ENCODE results near the gene MS4A18. TPM values are rescaled to one million over a fixed set of nuclear protein-coding genes. Genes with fewer than 3 reads are reported as not detected.

Gene MS4A18
- total and polyA plus RNA-seq, 2 donors (not counting 3 experiments of a cell fraction or from before 2014, with no cell fraction given) = not detected

DNA sequence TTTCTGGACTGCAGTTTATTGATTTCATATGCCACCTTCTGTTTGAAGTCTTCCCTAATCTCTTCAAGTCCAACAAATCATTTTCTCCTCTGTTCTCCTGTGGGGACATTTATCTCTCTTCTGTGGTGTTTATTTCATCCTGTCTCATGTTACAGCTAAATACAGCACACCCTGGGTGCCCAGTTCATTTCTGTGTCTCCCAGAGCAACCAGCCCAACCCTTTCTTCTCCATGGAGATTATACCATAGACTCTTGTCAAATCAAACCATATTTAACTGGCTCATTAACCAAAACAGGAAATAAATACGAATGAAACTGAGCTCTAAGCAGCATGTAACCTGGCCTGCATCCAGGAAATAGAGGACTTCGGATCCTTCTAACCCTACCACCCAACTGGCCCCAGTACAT lies 25.2 kb upstream of the MS4A18 start, which contains the start of gene MS4A8:
TSS of gene MS4A8 (plus strand) at position 329 of the 408 bp plus-strand sequence. CDS start 1,249 bp downstream, outside the sequence.
- Histone ChIP-seq H3K27ac (ENCODE audit: insufficient read depth, low read depth, low read length) (no peak within 1 kb of the TSS), H3K9ac (replicated peaks; ENCODE audit: extremely low read depth, insufficient read depth, low read length) (no peak within 1 kb of the TSS), H4K20me1 (replicated peaks; ENCODE audit: control insufficient read depth, extremely low read depth, insufficient read depth, low read length) (no peaks in the 10 kb centered on the region), H3K4me1 (ENCODE audit: control insufficient read depth, extremely low read depth, insufficient read depth, low read length) (no peaks in the 10 kb centered on the region), H3K9me1 (replicated peaks; ENCODE audit: control insufficient read depth, extremely low read depth, insufficient read depth, low read length) (no peaks in the 10 kb centered on the region), H2AFZ (ENCODE audit: low read depth, low read length) (no peak within 1 kb of the TSS), H3K4me3 (replicated peaks in 1 of 3; ENCODE audit: insufficient read depth in 1 of 3, low read depth in 1 of 3, low read length in 3 of 3) (no peak within 1 kb of the TSS), H3K4me2 (ENCODE audit: insufficient read depth, low read length) (no peak within 1 kb of the TSS), H3K27me3 (ENCODE audit: control insufficient read depth in 2 of 2, insufficient read depth in 2 of 2, low read length in 2 of 2) (peaks cover 0 to 1% of the 10 kb centered on the region in 2 experiments), H3K36me3 (ENCODE audit: control insufficient read depth in 2 of 2, extremely low read depth in 1 of 2, insufficient read depth in 2 of 2, low read length in 2 of 2) (no peaks in the 10 kb centered on the region), H3K79me2 (ENCODE audit: control insufficient read depth, insufficient read depth, low read length) (no peaks in the 10 kb centered on the region), H3K9me3 (replicated peaks; ENCODE audit: control insufficient read depth, insufficient read depth, low read length) (no peaks in the 10 kb centered on the region)
- dilution Hi-C loops (cut with MboI; ENCODE audit: extremely low pct_ligation_motif_present, low sequenced_read_pairs) (no loop called here), intact Hi-C loops (cut with micrococcal nuclease) (no loop called here)
- TF ChIP-seq POLR2AphosphoS5 (IDR thresholded peaks at IDR 0.05; ENCODE audit: insufficient read depth, low read depth, low read length) = no peak
- TF ChIP-seq JUN (IDR thresholded peaks at IDR 0.05; ENCODE audit: borderline replicate concordance, insufficient read depth, insufficient read length, low read depth) = no peak
- TF ChIP-seq EZH2 (IDR thresholded peaks at IDR 0.05; ENCODE audit: borderline replicate concordance, low read depth, low read length, severe bottlenecking) = no peak
- TF ChIP-seq, protein P1, sequence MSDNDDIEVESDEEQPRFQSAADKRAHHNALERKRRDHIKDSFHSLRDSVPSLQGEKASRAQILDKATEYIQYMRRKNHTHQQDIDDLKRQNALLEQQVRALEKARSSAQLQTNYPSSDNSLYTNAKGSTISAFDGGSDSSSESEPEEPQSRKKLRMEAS (IDR thresholded peaks at IDR 0.05; ENCODE audit: insufficient read depth, insufficient read length) = no peak
- TF ChIP-seq GATA2 (IDR thresholded peaks at IDR 0.05; ENCODE audit: insufficient read depth, insufficient read length, low read depth, low read length) = no peak
- TF ChIP-seq MYC (IDR thresholded peaks at IDR 0.05; ENCODE audit: low read depth, low read length) = no peak
- TF ChIP-seq, protein P2, sequence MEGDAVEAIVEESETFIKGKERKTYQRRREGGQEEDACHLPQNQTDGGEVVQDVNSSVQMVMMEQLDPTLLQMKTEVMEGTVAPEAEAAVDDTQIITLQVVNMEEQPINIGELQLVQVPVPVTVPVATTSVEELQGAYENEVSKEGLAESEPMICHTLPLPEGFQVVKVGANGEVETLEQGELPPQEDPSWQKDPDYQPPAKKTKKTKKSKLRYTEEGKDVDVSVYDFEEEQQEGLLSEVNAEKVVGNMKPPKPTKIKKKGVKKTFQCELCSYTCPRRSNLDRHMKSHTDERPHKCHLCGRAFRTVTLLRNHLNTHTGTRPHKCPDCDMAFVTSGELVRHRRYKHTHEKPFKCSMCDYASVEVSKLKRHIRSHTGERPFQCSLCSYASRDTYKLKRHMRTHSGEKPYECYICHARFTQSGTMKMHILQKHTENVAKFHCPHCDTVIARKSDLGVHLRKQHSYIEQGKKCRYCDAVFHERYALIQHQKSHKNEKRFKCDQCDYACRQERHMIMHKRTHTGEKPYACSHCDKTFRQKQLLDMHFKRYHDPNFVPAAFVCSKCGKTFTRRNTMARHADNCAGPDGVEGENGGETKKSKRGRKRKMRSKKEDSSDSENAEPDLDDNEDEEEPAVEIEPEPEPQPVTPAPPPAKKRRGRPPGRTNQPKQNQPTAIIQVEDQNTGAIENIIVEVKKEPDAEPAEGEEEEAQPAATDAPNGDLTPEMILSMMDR (IDR thresholded peaks at IDR 0.05; ENCODE audit: extremely low read depth in 1 of 2, insufficient read depth in 1 of 2, low read depth in 1 of 2, low read length in 2 of 2) = no peak
- BruUV-seq (replicated peaks) = no TSS peak
- no peak for FAIRE-seq
- CTCF ChIA-PET = interaction anchor here (1.8 kb wide), 1 partner anchor 336 kb away, joined by 4 read pairs; no protein-coding TSS in a partner anchor
- DNase-seq (ENCODE audit: low read depth, low spot score) = no peak
- POLR2A ChIA-PET = no interaction called here

Data from endothelial cell of umbilical vein (primary cell).